Activated CD4-positive, CD25-positive, alpha-beta regulatory T cell treated with anti-CD3 and anti-CD28 coated beads, Interleukin-2, amount 50 U/mL, for 16 hours (primary cell): ENCODE measurements around the gene CARD9.

Source experiments
- DNase-seq: peaks from one replicate; pipeline ENCODE4 v3.0.0-alpha.2; 2020; ENCODE audit warnings: low read depth, low spot score

Gene CARD9

DNA sequence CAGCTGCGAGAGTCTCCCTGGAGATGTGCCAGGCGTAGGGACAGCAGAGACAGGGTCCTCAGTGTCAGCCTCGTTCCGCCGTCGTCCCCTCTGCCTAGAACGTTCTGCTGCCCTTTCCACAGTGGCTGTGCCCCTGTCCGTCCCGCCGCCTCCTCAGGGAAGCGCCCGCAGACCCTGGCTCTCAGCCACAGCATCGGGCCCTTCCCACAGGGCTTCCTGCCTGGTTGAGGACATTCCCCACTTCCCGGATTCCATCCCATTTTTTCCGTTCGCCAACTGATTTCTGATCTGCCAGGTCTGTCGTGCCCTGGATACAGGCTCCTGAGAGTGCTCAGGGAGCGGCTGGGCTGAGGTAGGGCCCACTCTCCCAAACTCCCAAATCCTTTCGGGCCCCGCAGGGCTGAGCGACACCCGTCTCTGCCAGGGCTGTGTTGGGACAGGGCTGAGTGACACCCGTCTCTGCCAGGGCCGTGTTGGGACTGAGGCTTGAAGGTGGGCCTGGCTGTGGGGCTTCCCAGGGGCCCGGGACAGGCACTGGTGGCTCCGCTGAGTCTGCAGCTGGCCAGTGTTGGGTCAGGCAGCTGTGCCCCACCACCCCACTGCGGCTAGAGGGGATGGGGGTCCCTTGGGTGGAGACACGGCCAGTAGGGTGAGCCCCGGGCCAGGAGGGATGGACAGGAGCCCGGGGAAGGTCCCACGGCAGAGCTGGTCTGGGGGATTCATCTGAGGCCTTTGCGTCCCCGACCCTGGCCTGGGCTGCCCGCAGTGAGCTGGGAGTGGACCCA lies 25.8 kb downstream of the CARD9 start:
- no peak for DNase-seq

GRCh38 chr9:136346927-136347465 lies 26.5 kb downstream of the CARD9 start:
- no peak for DNase-seq

DNA sequence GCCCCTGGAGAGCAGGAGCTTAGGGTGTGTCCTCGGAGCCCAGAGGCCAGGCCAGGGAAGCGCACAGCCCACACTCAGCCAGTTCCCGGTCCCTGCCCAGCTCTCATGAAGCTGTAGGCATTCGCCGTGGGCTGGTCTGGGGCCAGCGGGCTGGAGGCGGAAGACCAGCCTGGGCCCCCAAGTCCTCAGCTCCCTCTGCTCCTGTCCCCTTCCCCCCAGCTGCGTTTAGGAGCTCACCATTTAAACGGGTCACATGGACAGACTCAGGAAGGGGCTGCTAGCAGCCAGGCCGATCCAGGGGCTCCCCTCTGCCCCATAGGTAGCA lies 27.4 kb downstream of the CARD9 start:
- no peak for DNase-seq

DNA sequence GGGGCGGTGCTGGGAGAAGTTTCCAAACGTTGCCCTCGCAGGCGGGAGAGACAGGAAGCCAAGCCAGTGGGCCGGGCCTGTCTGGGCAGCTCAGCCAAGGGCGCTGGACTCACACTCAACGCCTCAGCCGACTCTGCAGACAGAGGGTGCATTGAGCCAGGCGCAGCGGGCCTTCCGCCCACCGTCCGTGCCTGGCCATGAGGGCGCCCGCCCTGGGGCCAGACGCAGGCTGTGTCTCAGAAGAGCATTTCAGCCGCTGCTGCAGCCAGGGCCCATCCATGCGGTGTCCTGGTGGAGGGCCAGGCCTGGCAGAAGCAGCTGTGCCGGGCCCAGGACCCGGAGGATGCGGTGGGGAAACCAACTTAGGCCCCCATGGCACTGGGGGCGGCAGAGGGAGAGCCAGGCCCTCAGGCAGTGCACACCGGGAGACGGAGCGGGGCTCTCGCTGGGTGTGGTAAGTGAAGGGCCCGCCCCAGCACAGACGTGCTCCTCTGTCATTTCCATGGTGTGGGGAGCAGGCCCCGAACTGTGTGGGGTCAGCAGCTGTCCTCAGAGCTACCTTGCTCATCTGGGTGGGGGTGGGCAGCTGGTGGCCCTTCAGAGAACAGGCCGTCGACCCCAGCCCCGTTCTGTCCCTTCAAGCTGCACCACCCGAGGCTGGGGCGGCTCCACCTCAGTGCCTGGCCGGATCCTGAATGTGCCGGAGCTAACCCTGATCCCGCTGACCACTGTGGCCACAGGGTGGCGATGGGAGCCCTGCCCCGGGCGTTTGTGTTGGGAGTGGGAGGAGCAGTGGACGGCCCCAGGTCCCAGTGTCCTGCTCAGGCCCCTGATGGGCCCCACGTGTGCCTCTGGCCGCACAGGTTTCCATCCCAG lies 27.9 kb downstream of the CARD9 start:
- no peak for DNase-seq

DNA sequence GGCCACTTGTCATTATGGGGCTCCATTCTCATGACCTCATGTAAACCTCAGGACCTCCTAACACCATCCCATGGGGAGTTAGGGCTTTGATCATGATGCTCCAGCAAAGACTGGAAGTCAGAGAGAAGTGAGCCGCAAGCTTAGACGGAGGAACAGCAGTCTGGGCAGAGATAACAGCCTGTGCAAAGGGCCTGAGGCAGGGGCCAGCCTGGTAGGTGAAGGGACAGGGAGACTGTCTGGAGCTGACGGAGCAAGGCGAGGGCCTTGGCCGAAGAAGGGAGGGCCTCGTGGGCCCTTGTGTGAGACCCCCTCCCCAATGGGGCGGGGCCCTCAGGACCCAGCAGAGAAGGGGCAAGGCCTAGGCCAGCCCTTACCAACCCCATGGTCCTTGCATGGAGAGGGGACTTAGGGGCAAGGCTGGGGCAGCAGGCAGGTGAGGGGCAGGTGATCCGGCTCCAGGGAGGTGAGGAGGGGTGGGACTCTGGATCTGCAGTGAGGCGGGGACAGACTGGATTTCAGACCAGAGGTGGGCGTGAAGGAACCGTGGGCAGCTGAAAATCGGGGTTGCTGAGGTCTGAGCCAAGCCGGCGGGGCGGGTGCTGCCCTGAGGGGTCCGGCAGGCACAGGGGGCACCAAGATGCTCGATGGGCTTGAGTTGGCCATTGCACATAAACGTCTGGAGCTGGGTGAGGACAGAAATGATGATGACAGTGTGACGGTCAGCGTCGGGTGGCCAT lies 28.8 kb downstream of the CARD9 start:
- no peak for DNase-seq

- DNase-seq: no peak
These were observed 29.6 kb downstream of the CARD9 start for GRCh38 chr9:136343884-136344269.

- no peak for DNase-seq
These were observed 30.2 kb downstream of the CARD9 start for GRCh38 chr9:136343121-136343883.

DNA sequence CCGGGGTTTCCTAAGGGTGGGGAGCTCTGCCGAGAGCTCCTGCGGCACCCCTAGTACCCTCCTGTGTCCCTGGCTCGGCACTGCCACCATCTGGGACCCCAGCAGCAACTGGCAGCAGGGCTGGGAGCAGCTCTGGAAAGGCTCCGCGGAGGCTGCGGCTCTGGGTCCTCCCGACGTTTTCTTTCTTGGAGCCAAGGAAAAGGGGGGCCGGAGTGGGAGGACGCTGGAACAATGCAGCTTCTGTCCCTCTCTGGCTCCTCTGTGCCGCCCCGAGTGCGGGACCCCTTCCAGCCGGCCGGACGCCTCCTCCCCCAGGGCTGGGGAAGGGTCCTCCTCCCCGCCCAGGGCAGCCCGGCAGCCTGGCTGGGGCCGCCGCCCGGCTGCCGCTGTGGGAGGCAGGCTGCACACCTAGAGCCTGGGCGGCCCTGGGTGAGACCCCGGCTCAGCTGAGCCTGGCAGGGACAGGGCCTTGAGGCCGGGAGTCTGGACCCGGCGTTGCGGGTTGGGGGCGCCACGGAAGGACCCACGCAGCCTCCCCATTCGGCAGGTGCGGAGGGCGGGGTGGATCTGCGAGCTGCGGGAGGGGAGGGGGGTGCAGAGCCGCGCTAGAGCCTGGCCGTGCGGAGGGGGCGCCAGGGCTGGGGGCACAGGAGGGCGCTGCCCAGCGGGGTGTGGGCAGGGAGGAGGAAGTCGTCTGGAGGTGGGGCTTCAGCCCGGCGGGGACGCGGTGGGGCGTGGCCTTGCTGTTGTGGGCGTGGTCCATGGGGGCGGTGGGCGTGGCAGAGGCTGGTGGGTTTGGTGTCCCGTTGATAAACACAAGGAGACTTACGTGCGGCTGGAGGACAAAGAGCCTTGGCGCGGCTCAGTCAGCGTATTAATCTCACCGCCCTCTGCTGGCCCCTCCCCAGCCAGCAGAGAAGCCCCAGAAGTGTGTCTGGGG lies 31.0 kb downstream of the CARD9 start:
- DNase-seq: no peak

DNA sequence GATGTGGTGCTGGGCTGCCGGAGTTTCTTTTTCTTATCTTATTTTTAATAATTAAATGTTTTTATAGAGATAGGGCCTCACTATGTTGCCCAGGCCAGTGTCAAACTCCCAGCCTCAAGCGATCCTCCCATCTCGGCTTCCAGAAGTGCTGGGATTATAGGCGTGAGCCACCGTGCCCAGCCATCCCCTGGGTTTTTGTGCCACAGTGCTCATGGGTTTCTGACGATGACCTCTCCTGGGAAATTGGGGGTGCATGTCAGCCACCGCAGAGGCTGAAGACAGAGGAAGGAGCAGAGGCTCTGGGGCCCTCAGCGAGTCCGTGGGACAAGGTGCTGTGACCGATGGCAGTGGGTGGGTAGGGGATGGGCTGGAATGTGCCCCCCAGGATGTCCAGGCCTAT lies 31.7 kb downstream of the CARD9 start:
- no peak for DNase-seq

DNA sequence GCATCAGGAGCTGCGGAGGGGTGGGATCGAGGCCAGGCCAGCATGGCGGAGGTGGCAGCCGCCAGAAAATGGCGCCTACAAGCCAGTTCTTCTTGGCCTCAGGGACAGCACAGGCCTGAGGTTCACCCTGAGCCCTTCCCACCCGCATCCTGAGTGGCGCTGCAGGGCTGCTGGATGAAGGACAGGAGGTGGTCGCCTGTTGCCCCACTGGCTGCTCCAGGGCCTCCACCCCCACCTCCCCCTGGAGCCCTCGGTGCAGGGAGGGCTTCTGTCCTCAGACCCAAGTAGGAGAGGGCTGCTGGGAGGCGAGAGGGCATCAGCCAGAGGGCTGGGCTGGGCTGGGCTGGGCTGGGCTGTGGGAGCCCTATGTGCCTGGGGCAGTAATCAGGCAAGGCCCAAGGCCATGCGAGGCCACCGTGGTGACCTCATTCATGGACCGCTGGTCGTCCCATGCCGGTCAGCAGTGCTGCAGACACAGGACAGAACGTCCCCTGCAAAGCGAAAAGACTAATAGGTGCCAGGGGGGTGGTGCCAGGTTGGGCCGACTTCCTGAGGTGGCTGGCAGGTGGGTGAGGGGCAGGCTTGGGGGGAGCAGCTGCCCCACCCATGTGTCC lies 32.3 kb downstream of the CARD9 start:
- no peak for DNase-seq

GRCh38 chr9:136340356-136341041 lies 33.0 kb downstream of the CARD9 start:
- no peak for DNase-seq

GRCh38 chr9:136339958-136340310 lies 33.5 kb downstream of the CARD9 start:
- DNase-seq: no peak

GRCh38 chr9:136339173-136339957 lies 34.1 kb downstream of the CARD9 start:
- DNase-seq: no peak

DNA sequence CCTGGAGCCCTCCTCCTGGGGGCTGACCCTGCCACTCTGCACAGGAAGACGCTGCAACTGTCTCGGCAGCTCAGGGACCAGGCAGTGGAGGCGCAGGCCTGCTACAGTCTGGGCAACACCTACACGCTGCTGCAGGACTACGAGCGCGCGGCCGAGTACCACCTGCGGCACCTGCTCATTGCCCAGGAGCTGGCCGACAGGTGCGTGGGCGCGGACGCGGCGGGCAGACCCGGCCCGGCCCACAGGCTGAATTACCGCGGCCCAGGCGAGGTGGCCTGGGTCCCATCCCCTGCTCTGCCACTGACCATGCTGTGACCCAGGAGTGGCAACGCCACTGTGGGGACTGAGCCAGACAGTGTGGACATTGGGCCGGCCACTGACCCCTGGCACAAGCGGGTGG lies 35.0 kb downstream of the CARD9 start:
- no peak for DNase-seq

GRCh38 chr9:136337416-136338395 lies 35.8 kb downstream of the CARD9 start:
- no peak for DNase-seq

GRCh38 chr9:136336881-136337280 lies 36.6 kb downstream of the CARD9 start:
- no peak for DNase-seq

DNA sequence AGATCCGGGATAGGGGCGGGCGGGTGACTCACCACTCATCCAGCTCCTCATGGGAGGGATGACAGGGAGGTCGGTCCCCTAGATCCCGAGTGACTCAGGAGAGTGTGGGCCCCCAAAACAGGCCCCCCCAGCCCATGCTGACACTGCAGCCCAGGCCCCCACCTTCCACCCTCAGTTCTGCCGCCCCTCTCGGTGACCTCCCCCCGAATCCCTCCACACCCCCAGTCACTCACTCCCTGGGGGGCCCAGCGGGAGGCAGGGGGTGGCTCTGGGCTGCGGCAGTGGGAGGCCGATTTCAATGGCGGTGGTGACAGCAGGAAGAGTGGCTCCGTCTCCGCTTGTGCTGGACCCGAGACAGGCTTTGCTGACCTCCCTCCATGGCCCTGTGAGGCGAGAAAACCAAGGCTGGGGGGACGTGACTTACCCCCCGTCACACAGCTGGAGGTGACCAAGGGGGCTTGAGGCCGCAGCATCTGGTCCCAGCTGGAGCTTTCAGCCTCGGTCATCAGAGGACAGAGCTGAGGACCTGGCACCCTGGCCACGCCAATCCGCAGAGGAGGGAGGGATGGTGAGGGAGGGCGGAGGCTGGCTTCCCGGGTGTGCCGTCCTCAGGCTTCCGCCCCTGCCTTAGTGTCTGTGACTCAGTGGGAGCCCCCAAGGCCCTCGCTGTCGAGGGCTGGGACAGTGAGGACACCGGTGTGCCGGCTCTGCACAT lies 37.2 kb downstream of the CARD9 start:
- no peak for DNase-seq
